Panc1 (cell line): ENCODE results near the gene MND1. TPM values are rescaled to one million over a fixed set of nuclear protein-coding genes. Genes with fewer than 3 reads are reported as not detected.

Experiments used
- ATAC-seq: fragments of 200-7000 bp; cut with Tn5 transposase; 2 replicates; pipeline ENCODE4 v1.9.1; 2020; ENCODE audit warnings: mild to moderate bottlenecking, moderate library complexity
- BruUV-seq: library from RNA; stranded (reverse); fragments of 400-500 nt; replicated peaks from 2 replicates; lab custom pipeline; 2021; lab: Mats Ljungman, UMichigan
- CTCF ChIA-PET: fragments of 300-600 bp; sonication (Branson Sonifier 250); formaldehyde crosslinking; loops from one replicate; lab custom pipeline; 2022; ENCODE audit warnings: antibody characterized with exemption; lab: Charles Lee
- POLR2A ChIA-PET: fragments of 300-600 bp; sonication (Branson Sonifier 250); formaldehyde crosslinking; loops from one replicate; lab custom pipeline; 2022; ENCODE audit warnings: antibody characterized with exemption; lab: Charles Lee
- DNase-seq: peaks from one replicate; pipeline ENCODE4 v3.0.0-alpha.2; 2010; ENCODE audit warnings: low read depth, low spot score
- H3K27ac ChIP-seq: 2 replicates; pipeline ENCODE4 v1.5.1; 2011; ENCODE audit warnings: mild to moderate bottlenecking, low read length, inconsistent platforms
- H3K27me3 ChIP-seq: fragments of 200-500 bp; sonication (Bioruptor generic); 2 replicates; pipeline ENCODE4 v1.6.0; 2014; ENCODE audit warnings: low read length, inconsistent platforms; ENCODE audit not compliant: control insufficient read depth, insufficient read depth
- H3K36me3 ChIP-seq: fragments of 200-500 bp; sonication (Bioruptor generic); 2 replicates; pipeline ENCODE4 v1.5.1; 2014; ENCODE audit warnings: inconsistent platforms, mild to moderate bottlenecking, low read length, moderate library complexity; ENCODE audit not compliant: control insufficient read depth, insufficient read depth
- H3K4me1 ChIP-seq: 2 replicates; pipeline ENCODE4 v1.5.1; 2011; ENCODE audit warnings: inconsistent platforms, mild to moderate bottlenecking, low read length, moderate library complexity; ENCODE audit not compliant: control insufficient read depth, insufficient read depth
- H3K4me3 ChIP-seq, 2 experiments: 2 replicates each; pipeline ENCODE4 v1.5.1; 2011 to 2012; ENCODE audit warnings: low read depth in 2 of 2, low read length in 2 of 2, mild to moderate bottlenecking in 2 of 2, inconsistent platforms in 1 of 2, moderate library complexity in 1 of 2
- H3K9me3 ChIP-seq: fragments of 200-500 bp; sonication (Bioruptor generic); 2 replicates; pipeline ENCODE4 v1.5.1; 2014; ENCODE audit warnings: low read depth, mild to moderate bottlenecking, inconsistent platforms, low read length, moderate library complexity; ENCODE audit not compliant: control insufficient read depth, insufficient read depth
- CTCF ChIP-seq: fragments of 450-650 bp; IDR thresholded peaks from 2 replicates; pipeline ENCODE4 v1.5.1; 2017; ENCODE audit warnings: mild to moderate bottlenecking
- POLR2AphosphoS5 ChIP-seq: IDR thresholded peaks from 2 replicates; pipeline ENCODE4 v1.6.1; 2012; ENCODE audit warnings: mild to moderate bottlenecking, low read depth, low read length, moderate library complexity
- REST ChIP-seq, 2 experiments: IDR thresholded peaks; 2 replicates each; pipeline ENCODE4 v1.6.1; 2011 to 2012; ENCODE audit warnings: low read depth in 2 of 2, control low read depth in 1 of 2, low read length in 1 of 2, mild to moderate bottlenecking in 1 of 2, moderate library complexity in 1 of 2; ENCODE audit not compliant: insufficient read depth in 1 of 2
- SIN3A ChIP-seq: IDR thresholded peaks from 2 replicates; pipeline ENCODE4 v1.6.1; 2012; ENCODE audit warnings: low read depth, mild to moderate bottlenecking, low read length, moderate library complexity, borderline replicate concordance; ENCODE audit not compliant: insufficient read depth
- TCF7L2 ChIP-seq: IDR thresholded peaks from 2 replicates; pipeline ENCODE4 v1.6.1; 2011; ENCODE audit warnings: mild to moderate bottlenecking, low read depth, low read length, inconsistent platforms
- in situ Hi-C: cut with HindIII; loops from 2 replicates; pipeline ENCODE4 v1.10.0; 2016; ENCODE audit warnings: low sequenced_read_pairs, low pct_unique_long_range_greater_than_20kb
- intact Hi-C: fragments of 100-400 bp; cut with micrococcal nuclease; formaldehyde crosslinking; loops from one replicate; pipeline ENCODE4 v1.10.0; 2022; ENCODE audit not compliant: unreplicated experiment
- total RNA-seq: library from RNA; stranded (reverse); gene quantifications from one replicate; pipeline ENCODE4 v1.2.1, GENCODE V29; 2021; ENCODE audit not compliant: unreplicated experiment

The MND1 gene
- total RNA-seq, 1 experiment from 2014 or later: 9.4 TPM

GRCh38 chr4:153372967-153373562, 28.6 kb downstream of the MND1 start:
- CTCF ChIA-PET: no interaction called here

GRCh38 chr4:153374442-153374841, 30.0 kb downstream of the MND1 start:
- POLR2A ChIA-PET: interaction anchor here (0.6 kb wide), 1 partner anchor 29 kb away, joined by 21 read pairs; no protein-coding TSS in a partner anchor
- intact Hi-C loops (no loop called here), in situ Hi-C loops (no loop called here)

More at GRCh38 chr4:153372967-153373562, 28.6 kb downstream of the MND1 start:
- DNase-seq (no peak), ATAC-seq (no peak)
- no peaks in the 10 kb centered on the region for H3K27me3 ChIP-seq
- peaks cover 4% of the 10 kb centered on the region for H3K9me3 ChIP-seq
- no peaks in the 10 kb centered on the region; the same call in 1 of the 2 replicates for H3K36me3 ChIP-seq
- H3K4me3 ChIP-seq: no peak overlapping the region
- BruUV-seq: no TSS peak
- in situ Hi-C loops (no loop called here), intact Hi-C loops (no loop called here)
- no peak overlapping the region for H3K27ac ChIP-seq
- no peak for TF ChIP-seq SIN3A
- no peak for TF ChIP-seq CTCF
- no peak for TF ChIP-seq REST (IDR thresholded peaks at IDR 0.05; ENCODE audit: insufficient read depth in 1 of 2, low read depth in 2 of 2, low read length in 1 of 2)
- TF ChIP-seq POLR2AphosphoS5: no peak
- TF ChIP-seq TCF7L2: no peak
- POLR2A ChIA-PET: interaction anchor here (0.6 kb wide), 1 partner anchor 205 kb away, joined by 3 read pairs; no protein-coding TSS in a partner anchor
- H3K4me1 ChIP-seq: no peaks in the 10 kb centered on the region

More at GRCh38 chr4:153374442-153374841, 30.0 kb downstream of the MND1 start:
- TF ChIP-seq TCF7L2 (no peak), REST (IDR thresholded peaks at IDR 0.05; ENCODE audit: insufficient read depth in 1 of 2, low read depth in 2 of 2, low read length in 1 of 2) (no peak), CTCF (no peak), SIN3A (no peak), POLR2AphosphoS5 (no peak)
- CTCF ChIA-PET: no interaction called here
- ATAC-seq: no peak
- Histone ChIP-seq H3K36me3 (no peaks in the 10 kb centered on the region; the same call in 1 of the 2 replicates), H3K27me3 (no peaks in the 10 kb centered on the region), H3K4me1 (no peaks in the 10 kb centered on the region), H3K9me3 (peaks cover 4% of the 10 kb centered on the region), H3K4me3 (no peak overlapping the region), H3K27ac (no peak overlapping the region)
- BruUV-seq: no TSS peak
- DNase-seq: no peak
